ENCODE results near the gene RGSL1.

Gene RGSL1

DNA sequence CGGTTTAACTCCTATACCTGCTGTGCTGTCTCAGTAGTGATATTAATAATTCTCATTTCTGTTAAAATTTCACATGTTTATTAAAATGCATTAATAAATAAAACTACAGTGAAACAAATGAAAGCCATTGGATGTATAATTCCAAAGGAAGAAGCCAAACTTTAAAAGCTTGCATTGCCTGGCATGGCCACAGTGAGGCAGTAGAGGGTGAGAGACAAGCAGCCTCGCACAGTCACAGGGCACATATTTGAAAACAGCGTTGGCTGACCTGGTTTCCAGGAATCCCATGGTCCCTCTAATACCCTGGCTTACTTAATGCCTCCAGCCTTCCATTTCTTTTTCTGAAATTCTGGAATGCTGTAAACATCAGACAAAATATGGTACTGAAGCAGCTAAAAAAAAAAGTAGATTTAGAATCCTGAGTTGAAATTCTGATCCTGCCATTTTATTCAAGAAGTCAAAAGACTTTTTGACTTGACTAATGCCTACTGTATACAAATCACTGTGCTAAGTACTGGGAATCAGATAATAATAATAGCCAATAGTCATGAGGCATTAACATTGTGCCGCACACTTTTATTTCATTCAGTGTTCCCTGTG lies 145.8 kb downstream of the RGSL1 start:
- peak; percentile 78 to 81 for DNase-seq

GRCh38 chr1:182596934-182597333 lies 147.0 kb downstream of the RGSL1 start:
- DNase-seq = no peak

GRCh38 chr1:182598296-182598695 lies 148.3 kb downstream of the RGSL1 start:
- DNase-seq = no peak

DNA sequence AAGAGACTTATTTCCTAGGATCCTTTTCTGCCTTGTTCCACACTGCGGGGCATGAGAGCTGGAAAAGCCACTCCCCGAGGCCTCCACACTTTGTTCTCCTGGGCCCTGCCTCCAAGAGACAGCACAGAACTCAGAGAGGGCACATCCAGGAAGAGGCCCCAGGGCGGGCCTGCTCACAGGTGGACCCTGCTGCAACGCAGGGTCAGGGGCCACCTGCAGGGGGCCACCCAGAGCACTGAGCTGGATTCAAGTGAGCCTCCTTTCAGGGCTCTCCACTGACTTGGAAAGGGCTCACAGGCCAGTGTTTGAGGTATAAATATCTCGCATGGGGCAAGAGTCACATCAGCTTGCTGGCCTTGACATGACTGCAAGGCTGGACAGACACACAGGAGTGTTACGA lies 149.4 kb downstream of the RGSL1 start:
- peak in 1 of 2 donors; percentile 44 for DNase-seq

DNA sequence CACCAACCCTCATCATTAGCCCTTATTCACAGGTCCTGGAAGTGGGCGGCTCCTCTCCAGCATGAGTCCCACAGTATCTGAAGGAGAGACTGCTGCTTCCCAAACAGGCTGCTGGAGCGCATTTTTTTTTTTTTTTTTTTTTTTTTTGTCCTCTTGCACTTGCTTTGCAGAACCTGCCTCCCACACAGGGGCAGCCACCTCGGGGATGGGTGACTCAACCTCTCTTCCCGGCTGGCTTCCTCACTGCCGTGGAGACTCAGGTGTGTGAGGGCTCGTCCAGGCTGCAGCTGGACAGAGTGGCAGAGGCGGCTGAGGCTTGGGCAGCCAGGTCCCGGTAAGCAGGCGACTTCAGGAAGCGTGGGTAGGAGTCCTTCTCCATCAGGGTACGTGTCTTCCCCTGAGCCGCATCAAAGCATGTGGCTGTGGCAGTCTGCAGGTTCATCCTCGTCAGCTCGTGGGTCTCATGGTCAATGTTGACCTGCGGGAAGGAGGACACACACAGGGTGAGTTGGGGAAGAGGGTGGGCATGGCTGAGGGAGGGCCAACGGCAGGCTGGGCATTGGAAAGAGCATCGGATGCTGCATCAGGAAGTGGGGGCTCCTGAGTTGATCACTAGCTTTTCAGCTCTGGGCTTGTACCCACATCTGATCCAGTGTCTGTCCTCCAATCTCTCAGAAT lies 150.2 kb downstream of the RGSL1 start:
- DNase-seq = no peak

DNA sequence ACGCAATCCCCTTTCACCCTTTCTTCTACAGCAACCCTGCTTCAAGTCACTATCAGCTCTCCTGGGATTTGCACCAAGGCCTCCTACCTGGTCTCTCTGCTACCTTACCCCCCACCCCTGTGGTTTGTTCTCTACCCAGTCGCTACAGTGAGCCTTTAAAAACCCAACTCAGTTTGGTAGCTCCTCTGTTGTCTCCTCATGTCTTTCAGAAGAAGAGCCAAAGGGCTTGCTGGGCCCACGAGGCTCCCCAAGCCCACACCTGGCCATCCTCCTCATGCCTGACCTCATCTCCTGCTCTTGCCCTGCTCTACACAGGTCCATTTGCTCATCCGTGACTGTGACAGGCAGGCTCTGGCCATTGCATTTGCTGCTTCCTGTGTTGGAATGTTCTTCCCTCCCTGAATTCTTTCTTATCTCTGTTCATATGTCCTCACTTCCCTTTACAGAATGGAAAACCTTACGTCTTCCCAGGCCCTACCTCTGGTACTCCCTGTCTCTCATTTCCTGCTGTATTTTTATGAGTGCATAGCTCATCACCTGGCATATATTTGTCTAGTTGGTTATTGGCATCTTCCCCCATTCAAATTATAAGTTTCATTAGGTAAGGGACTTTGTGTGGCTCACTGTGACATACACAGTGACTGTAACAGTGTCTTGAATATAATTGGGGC lies 150.9 kb downstream of the RGSL1 start:
- DNase-seq = no peak

DNA sequence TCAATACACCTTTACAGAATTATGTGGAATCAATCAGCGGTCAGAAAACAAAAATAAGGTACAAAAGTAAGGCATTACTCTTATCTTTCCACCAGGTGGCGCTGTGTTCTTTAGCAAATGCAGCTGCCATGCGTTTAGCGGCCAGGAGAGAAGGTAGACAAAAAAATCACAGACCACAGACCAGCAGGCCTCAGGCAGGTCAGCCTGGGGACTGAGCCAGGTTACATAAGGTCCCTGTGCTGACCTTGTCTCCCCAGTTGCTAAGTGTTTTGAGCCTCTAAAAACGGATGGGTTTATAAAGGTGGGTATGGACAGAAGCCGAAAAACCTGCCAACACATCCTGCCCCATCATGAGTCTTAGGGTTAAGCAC lies 151.5 kb downstream of the RGSL1 start:
- peak; percentile 60 to 72 for DNase-seq

DNA sequence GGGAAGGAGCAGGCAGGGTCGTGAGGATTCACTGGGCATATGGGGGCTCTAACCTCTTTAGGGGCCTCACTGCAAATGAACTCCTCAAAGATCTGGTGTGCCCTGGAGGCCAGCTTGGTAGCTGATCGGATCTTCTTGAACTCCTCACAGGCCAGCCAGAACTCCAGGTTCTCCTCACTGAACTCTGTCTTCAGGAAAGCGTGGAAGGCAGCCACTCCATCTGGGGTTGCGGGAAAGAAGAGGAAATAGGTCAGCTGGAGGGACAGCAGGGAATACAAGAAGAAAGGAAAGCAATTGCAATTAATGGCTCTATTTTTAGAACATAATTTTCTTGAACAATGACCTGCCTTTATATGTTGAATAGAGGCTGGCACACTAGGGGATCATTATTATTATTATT lies 152.0 kb downstream of the RGSL1 start:
- DNase-seq = no peak

DNA sequence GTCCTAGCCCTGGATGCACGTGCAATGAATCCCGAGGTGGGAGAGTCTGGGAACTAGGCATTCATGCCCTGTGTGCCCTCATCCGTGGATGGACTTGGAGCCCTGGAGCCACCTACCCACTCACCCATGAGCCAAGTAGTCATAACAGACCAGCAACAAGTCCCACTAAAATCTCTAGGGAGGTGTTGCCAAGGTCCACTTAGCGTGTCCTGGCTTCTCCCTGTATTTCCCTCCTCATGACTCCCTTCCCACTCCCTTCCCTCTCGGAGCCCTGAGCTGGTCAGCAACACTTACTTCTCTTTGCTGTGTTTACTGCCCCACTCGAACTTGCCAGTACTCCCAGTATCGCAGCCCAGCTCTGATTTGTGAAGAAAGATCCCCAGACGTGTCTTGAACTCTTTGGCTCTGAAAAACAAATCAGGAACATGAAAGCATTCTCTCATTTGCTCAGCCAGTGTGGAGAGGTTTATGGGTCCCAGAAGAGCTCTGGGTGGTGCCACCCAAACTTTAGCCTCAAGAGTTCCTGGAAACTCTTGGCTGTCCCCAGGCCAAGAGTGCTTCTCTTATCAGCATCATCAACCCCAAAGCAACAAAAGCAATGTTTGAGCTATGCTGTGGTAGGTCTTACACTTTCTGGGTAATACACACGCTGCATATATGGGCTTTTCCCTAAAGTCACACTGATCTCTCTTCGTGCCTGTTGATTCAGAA lies 153.1 kb downstream of the RGSL1 start:
- no peak for DNase-seq

- no peak for DNase-seq
These were observed 153.8 kb downstream of the RGSL1 start for GRCh38 chr1:182603646-182604174.

GRCh38 chr1:182604175-182605164 lies 154.5 kb downstream of the RGSL1 start, which contains the start of gene RGS16:
Gene RGS16 (minus strand): TSS chr1:182604389. CDS start chr1:182604259, 130 bp downstream.
- peak; percentile 95 to 97 for DNase-seq

GRCh38 chr1:182607566-182607965 lies 157.6 kb downstream of the RGSL1 start:
- no peak for DNase-seq

DNA sequence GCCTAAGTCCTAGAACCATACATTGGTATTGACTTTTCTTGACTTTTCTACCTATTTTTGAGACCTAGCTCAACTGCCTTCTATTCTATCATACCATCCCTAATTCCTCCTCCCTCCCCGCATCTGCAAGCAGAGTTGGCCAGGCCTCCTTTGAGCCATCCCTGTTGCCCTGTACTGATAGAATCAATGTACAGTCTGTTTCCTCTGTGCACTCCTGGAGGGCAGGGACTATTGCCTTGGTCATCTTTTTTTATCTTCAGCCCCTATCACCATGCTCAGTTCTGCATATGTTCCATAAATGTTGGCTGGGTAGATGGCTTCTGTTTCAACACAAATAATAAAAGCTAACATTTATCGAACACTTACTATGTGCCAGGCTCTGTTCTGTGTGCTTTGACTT lies 158.3 kb downstream of the RGSL1 start:
- no peak for DNase-seq

- DNase-seq = no peak
These were observed 159.1 kb downstream of the RGSL1 start for GRCh38 chr1:182608845-182609610.
